Stimulated activated CD8-positive, alpha-beta memory T cell treated with anti-CD3 and anti-CD28 coated beads, Interleukin-12 subunit alpha, Interleukin-12 subunit beta, amount 100 ng/mL, for 4 hours (primary cell): ENCODE measurements around the gene OAS1.

Source experiments
- DNase-seq: peaks from one replicate; pipeline ENCODE4 v3.0.0-alpha.2; 2020; ENCODE audit warnings: low read depth

The OAS1 gene

GRCh38 chr12:112965643-112966042, 58.9 kb downstream of the OAS1 start:
- DNase-seq = no peak

DNA sequence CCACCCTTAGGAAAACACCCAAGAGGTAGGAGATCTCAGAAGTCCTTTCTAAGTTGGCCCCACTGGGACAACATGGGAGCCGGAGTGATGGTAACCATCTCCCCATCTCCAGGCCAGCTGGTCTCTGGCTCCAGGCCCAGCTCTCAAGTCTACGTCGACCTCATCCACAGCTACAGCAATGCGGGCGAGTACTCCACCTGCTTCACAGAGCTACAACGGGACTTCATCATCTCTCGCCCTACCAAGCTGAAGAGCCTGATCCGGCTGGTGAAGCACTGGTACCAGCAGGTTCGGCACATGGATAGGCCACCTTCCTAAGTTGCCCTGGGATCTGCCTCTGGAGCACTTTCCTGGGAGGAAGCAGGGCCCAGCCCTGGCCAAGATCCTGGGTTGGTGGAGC, 60.5 kb downstream of the OAS1 start:
- DNase-seq = no peak

GRCh38 chr12:112967858-112968257, 61.1 kb downstream of the OAS1 start:
- no peak for DNase-seq
